Panc1 (cell line): ENCODE data around the gene MYO5B. TPM values are rescaled to one million over a fixed set of nuclear protein-coding genes. Genes with fewer than 3 reads are reported as not detected.

Experiments used
- ATAC-seq: fragments of 200-7000 bp; cut with Tn5 transposase; 2 replicates; pipeline ENCODE4 v1.9.1; 2020; ENCODE audit warnings: mild to moderate bottlenecking, moderate library complexity
- BruUV-seq: library from RNA; stranded (reverse); fragments of 400-500 nt; replicated peaks from 2 replicates; lab custom pipeline; 2021; lab: Mats Ljungman, UMichigan
- CTCF ChIA-PET: fragments of 300-600 bp; sonication (Branson Sonifier 250); formaldehyde crosslinking; loops from one replicate; lab custom pipeline; 2022; ENCODE audit warnings: antibody characterized with exemption; lab: Charles Lee
- POLR2A ChIA-PET: fragments of 300-600 bp; sonication (Branson Sonifier 250); formaldehyde crosslinking; loops from one replicate; lab custom pipeline; 2022; ENCODE audit warnings: antibody characterized with exemption; lab: Charles Lee
- DNase-seq: peaks from one replicate; pipeline ENCODE4 v3.0.0-alpha.2; 2010; ENCODE audit warnings: low read depth, low spot score
- H3K27ac ChIP-seq: 2 replicates; pipeline ENCODE4 v1.5.1; 2011; ENCODE audit warnings: mild to moderate bottlenecking, low read length, inconsistent platforms
- H3K27me3 ChIP-seq: fragments of 200-500 bp; sonication (Bioruptor generic); 2 replicates; pipeline ENCODE4 v1.6.0; 2014; ENCODE audit warnings: low read length, inconsistent platforms; ENCODE audit not compliant: control insufficient read depth, insufficient read depth
- H3K36me3 ChIP-seq: fragments of 200-500 bp; sonication (Bioruptor generic); 2 replicates; pipeline ENCODE4 v1.5.1; 2014; ENCODE audit warnings: inconsistent platforms, mild to moderate bottlenecking, low read length, moderate library complexity; ENCODE audit not compliant: control insufficient read depth, insufficient read depth
- H3K4me1 ChIP-seq: 2 replicates; pipeline ENCODE4 v1.5.1; 2011; ENCODE audit warnings: inconsistent platforms, mild to moderate bottlenecking, low read length, moderate library complexity; ENCODE audit not compliant: control insufficient read depth, insufficient read depth
- H3K4me3 ChIP-seq, 2 experiments: 2 replicates each; pipeline ENCODE4 v1.5.1; 2011 to 2012; ENCODE audit warnings: low read depth in 2 of 2, low read length in 2 of 2, mild to moderate bottlenecking in 2 of 2, inconsistent platforms in 1 of 2, moderate library complexity in 1 of 2
- H3K9me3 ChIP-seq: fragments of 200-500 bp; sonication (Bioruptor generic); 2 replicates; pipeline ENCODE4 v1.5.1; 2014; ENCODE audit warnings: low read depth, mild to moderate bottlenecking, inconsistent platforms, low read length, moderate library complexity; ENCODE audit not compliant: control insufficient read depth, insufficient read depth
- CTCF ChIP-seq: fragments of 450-650 bp; IDR thresholded peaks from 2 replicates; pipeline ENCODE4 v1.5.1; 2017; ENCODE audit warnings: mild to moderate bottlenecking
- POLR2AphosphoS5 ChIP-seq: IDR thresholded peaks from 2 replicates; pipeline ENCODE4 v1.6.1; 2012; ENCODE audit warnings: mild to moderate bottlenecking, low read depth, low read length, moderate library complexity
- REST ChIP-seq, 2 experiments: IDR thresholded peaks; 2 replicates each; pipeline ENCODE4 v1.6.1; 2011 to 2012; ENCODE audit warnings: low read depth in 2 of 2, control low read depth in 1 of 2, low read length in 1 of 2, mild to moderate bottlenecking in 1 of 2, moderate library complexity in 1 of 2; ENCODE audit not compliant: insufficient read depth in 1 of 2
- SIN3A ChIP-seq: IDR thresholded peaks from 2 replicates; pipeline ENCODE4 v1.6.1; 2012; ENCODE audit warnings: low read depth, mild to moderate bottlenecking, low read length, moderate library complexity, borderline replicate concordance; ENCODE audit not compliant: insufficient read depth
- TCF7L2 ChIP-seq: IDR thresholded peaks from 2 replicates; pipeline ENCODE4 v1.6.1; 2011; ENCODE audit warnings: mild to moderate bottlenecking, low read depth, low read length, inconsistent platforms
- in situ Hi-C: cut with HindIII; loops from 2 replicates; pipeline ENCODE4 v1.10.0; 2016; ENCODE audit warnings: low sequenced_read_pairs, low pct_unique_long_range_greater_than_20kb
- intact Hi-C: fragments of 100-400 bp; cut with micrococcal nuclease; formaldehyde crosslinking; loops from one replicate; pipeline ENCODE4 v1.10.0; 2022; ENCODE audit not compliant: unreplicated experiment
- total RNA-seq: library from RNA; stranded (reverse); gene quantifications from one replicate; pipeline ENCODE4 v1.2.1, GENCODE V29; 2021; ENCODE audit not compliant: unreplicated experiment

MYO5B gene
- total RNA-seq, 1 experiment from 2014 or later: 0.31 TPM

- intact Hi-C loops (no loop called here), in situ Hi-C loops (no loop called here)
- Histone ChIP-seq H3K4me1 (no peaks in the 10 kb centered on the region), H3K4me3 (no peak overlapping the region), H3K9me3 (no peaks in the 10 kb centered on the region), H3K36me3 (no peaks in the 10 kb centered on the region), H3K27ac (no peak overlapping the region), H3K27me3 (no peaks in the 10 kb centered on the region)
- DNase-seq (no peak), ATAC-seq (no peak)
- no peak for TF ChIP-seq POLR2AphosphoS5
- no peak for TF ChIP-seq SIN3A
- TF ChIP-seq CTCF: no peak
- TF ChIP-seq REST (IDR thresholded peaks at IDR 0.05; ENCODE audit: insufficient read depth in 1 of 2, low read depth in 2 of 2, low read length in 1 of 2): no peak
- no peak for TF ChIP-seq TCF7L2
- CTCF ChIA-PET: no interaction called here
- BruUV-seq: no TSS peak
- POLR2A ChIA-PET: no interaction called here
These were observed 35.9 kb downstream of the MYO5B start for GRCh38 chr18:50158866-50159653.

- H3K4me1 ChIP-seq: no peaks in the 10 kb centered on the region
- ChIA-PET CTCF (no interaction called here), POLR2A (no interaction called here)
- H3K27me3 ChIP-seq: no peaks in the 10 kb centered on the region
- intact Hi-C loops (no loop called here), in situ Hi-C loops (no loop called here)
- no peaks in the 10 kb centered on the region for H3K9me3 ChIP-seq
- ATAC-seq (no peak), DNase-seq (no peak)
- TF ChIP-seq POLR2AphosphoS5 (no peak), SIN3A (no peak), TCF7L2 (no peak), CTCF (no peak)
- no peak overlapping the region for H3K27ac ChIP-seq
- H3K36me3 ChIP-seq: no peaks in the 10 kb centered on the region
- H3K4me3 ChIP-seq: no peak overlapping the region
- BruUV-seq: no TSS peak
These were observed 39.5 kb downstream of the MYO5B start for GRCh38 chr18:50155406-50155805.
